Measurements from ENCODE around the gene PRRX2. TPM values are rescaled to one million over a fixed set of nuclear protein-coding genes. Genes with fewer than 3 reads are reported as not detected.
A peak's percentile ranks its signal among the peaks of the same experiment; 100 is the strongest.

Gene PRRX2
- total RNA-seq, 1 donor from 2014 or later, result 112 TPM

GRCh38 chr9:129685220-129685932 is 19.9 kb downstream of the PRRX2 start:
- no peaks in the 10 kb centered on the region for H3K27me3 ChIP-seq
- H3K4me1 ChIP-seq, result no peaks in the 10 kb centered on the region
- no peak for TF ChIP-seq CTCF (IDR thresholded peaks at IDR 0.05)
- no peak overlapping the region for H3K4me3 ChIP-seq
- intact Hi-C loops (cut with DNase I), result no loop called here
- no peak for DNase-seq (ENCODE audit: low spot score in 2 of 2)
- H3K36me3 ChIP-seq, result no peaks in the 10 kb centered on the region
- peak overlapping the region; percentile 6 for H3K27ac ChIP-seq
- no peaks in the 10 kb centered on the region for H3K9me3 ChIP-seq

GRCh38 chr9:129685933-129686259 is 20.4 kb downstream of the PRRX2 start:
- Histone ChIP-seq H3K36me3 (no peaks in the 10 kb centered on the region), H3K27ac (no peak overlapping the region), H3K4me1 (no peaks in the 10 kb centered on the region), H3K27me3 (no peaks in the 10 kb centered on the region), H3K4me3 (no peak overlapping the region), H3K9me3 (no peaks in the 10 kb centered on the region)
- TF ChIP-seq CTCF (IDR thresholded peaks at IDR 0.05), result no peak
- intact Hi-C loops (cut with DNase I), result no loop called here
- no peak for DNase-seq (ENCODE audit: low spot score in 2 of 2)

GRCh38 chr9:129686736-129687135 is 21.3 kb downstream of the PRRX2 start:
- Histone ChIP-seq H3K27ac (no peak overlapping the region), H3K4me3 (no peak overlapping the region), H3K4me1 (no peaks in the 10 kb centered on the region), H3K27me3 (no peaks in the 10 kb centered on the region), H3K9me3 (no peaks in the 10 kb centered on the region), H3K36me3 (no peaks in the 10 kb centered on the region)
- no peak for DNase-seq (ENCODE audit: low spot score in 2 of 2)
- no peak for TF ChIP-seq CTCF (IDR thresholded peaks at IDR 0.05)
- intact Hi-C loops (cut with DNase I), result no loop called here

- intact Hi-C loops (cut with DNase I), result no loop called here
- Histone ChIP-seq H3K27me3 (no peaks in the 10 kb centered on the region), H3K36me3 (peaks cover 0 to under 1% of the 10 kb centered on the region in 2 donors), H3K4me3 (no peak overlapping the region), H3K4me1 (no peaks in the 10 kb centered on the region), H3K27ac (no peak overlapping the region), H3K9me3 (no peaks in the 10 kb centered on the region)
- TF ChIP-seq CTCF (IDR thresholded peaks at IDR 0.05), result no peak
- DNase-seq (ENCODE audit: low spot score in 2 of 2), result no peak
These were observed 21.9 kb downstream of the PRRX2 start for GRCh38 chr9:129687391-129687790.

GRCh38 chr9:129688285-129689043 is 23.0 kb downstream of the PRRX2 start:
- no peaks in the 10 kb centered on the region for H3K9me3 ChIP-seq
- no peak for TF ChIP-seq CTCF (IDR thresholded peaks at IDR 0.05)

More at GRCh38 chr9:129688285-129689043, 23.0 kb downstream of the PRRX2 start:
- intact Hi-C loops (cut with DNase I), result no loop called here
- Histone ChIP-seq H3K27ac (no peak overlapping the region), H3K4me1 (no peaks in the 10 kb centered on the region), H3K4me3 (no peak overlapping the region), H3K36me3 (peaks cover 0 to 4% of the 10 kb centered on the region in 2 donors), H3K27me3 (no peaks in the 10 kb centered on the region)
- no peak for DNase-seq (ENCODE audit: low spot score in 2 of 2)
